Body of pancreas (tissue), 4 donors: Measurements from ENCODE around the gene SLCO1B1. TPM values are rescaled to one million over a fixed set of nuclear protein-coding genes. Genes with fewer than 3 reads are reported as not detected.
"Not testable (repeated sequence)": the region's sequence is repeated elsewhere in the genome, so short reads cannot be mapped to it uniquely, and the experiment has no call there.

Source experiments
- ATAC-seq: fragments of 150-250 bp; one replicate; pipeline ENCODE4 v1.9.1; 2016
- DNase-seq, 4 donors: peaks; one replicate each; pipeline ENCODE4 v3.0.0-alpha.2; 2019
- H3K27ac ChIP-seq, 4 donors: fragments of 200-600 bp; sonication (generic); 1 replicate in 3 of 4; 2 replicates in 1 of 4; pipeline versions ENCODE4 v1.5.1 to v1.6.1; 2016 to 2019; ENCODE audit warnings: mild to moderate bottlenecking in 1 of 4, mixed read lengths in 1 of 4, moderate library complexity in 1 of 4
- H3K27me3 ChIP-seq, 2 donors: fragments of 200-600 bp; sonication (generic); one replicate each; pipeline ENCODE4 v1.6.0; 2016; ENCODE audit warnings: mild to moderate bottlenecking in 1 of 2
- H3K36me3 ChIP-seq, 2 donors: fragments of 200-600 bp; sonication (generic); replicated peaks in 1 of 2; 2 replicates each; pipeline ENCODE4 v1.5.1; 2016; ENCODE audit warnings: low read depth in 2 of 2; ENCODE audit not compliant: insufficient read depth in 1 of 2
- H3K4me1 ChIP-seq: fragments of 200-600 bp; sonication (generic); one replicate; pipeline ENCODE4 v1.6.0; 2016
- H3K4me3 ChIP-seq, 2 donors: fragments of 200-600 bp; sonication (generic); 1 replicate in 1 of 2; 2 replicates in 1 of 2; pipeline ENCODE4 v1.5.1; 2016 to 2019
- H3K9me3 ChIP-seq, 3 donors: fragments of 200-600 bp; sonication (generic); 1 replicate in 2 of 3; 2 replicates in 1 of 3; pipeline ENCODE4 v1.5.1; 2016
- POLR2A ChIP-seq, 3 donors: fragments of 450-650 bp; IDR thresholded peaks; one replicate each; pipeline ENCODE4 v1.6.1; 2016; ENCODE audit warnings: antibody characterized with exemption in 3 of 3, mild to moderate bottlenecking in 2 of 3
- WGBS, 2 donors: methylation state at CpG; one replicate each; pipeline ENCODE4 v1.1.5; 2017; 5-methylcytosine and 5-hydroxymethylcytosine counted together
- intact Hi-C: fragments of 100-400 bp; cut with DNase I; formaldehyde crosslinking; loops from one replicate; pipeline ENCODE4 v1.15.1; 2023
- total RNA-seq, 2 donors: library from RNA; depleted of rRNA; stranded (reverse); fragments of >200 nt; gene quantifications; one replicate each; pipeline ENCODE4 v1.1.0, GENCODE V29; 2016
- TF ChIP-seq, protein P1 (sequence below), 7 experiments: fragments of 450-650 bp in 4 of 7; fragments of 200-600 bp in 3 of 7; sonication (generic) in 3 of 7; IDR thresholded peaks; one replicate each; pipeline ENCODE4 v1.5.1; 2016 to 2019; ENCODE audit warnings: antibody characterized with exemption in 7 of 7

Gene SLCO1B1
- total RNA-seq, 2 donors from 2014 or later: not detected

DNA sequence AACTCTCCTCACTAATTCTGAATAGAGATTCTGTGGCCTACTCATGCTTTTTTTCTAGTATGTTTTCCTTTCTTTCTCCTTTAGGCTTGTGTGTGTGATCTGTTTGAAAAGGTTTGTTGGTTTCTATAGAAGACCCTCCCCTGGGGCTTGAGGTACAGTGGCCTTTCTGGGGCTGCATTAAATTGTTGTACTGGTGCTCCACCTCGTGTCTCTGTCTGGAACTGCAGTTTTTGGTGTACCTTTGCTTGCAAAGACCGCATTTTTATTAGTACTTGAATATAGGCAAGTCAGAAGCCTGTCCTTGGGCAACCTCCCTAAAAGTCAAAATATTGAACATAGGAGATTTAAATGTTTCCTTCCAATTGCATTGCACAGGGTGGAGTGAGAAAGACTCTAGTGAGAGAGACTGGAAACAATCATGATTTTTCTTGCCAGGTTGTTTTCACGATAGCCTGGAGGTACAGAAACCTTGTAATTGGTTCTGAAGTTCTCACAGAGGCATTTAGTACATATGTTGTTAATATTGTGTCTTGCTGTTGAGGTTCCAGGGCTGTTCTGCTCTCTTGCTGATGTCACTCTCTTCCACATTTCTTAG, 39.0 kb downstream of the SLCO1B1 start:
- 35 to 38% methylated on average over 3 of the region's 3 CpGs for whole genome bisulfite sequencing, 2 donors
- TF ChIP-seq, protein P1, sequence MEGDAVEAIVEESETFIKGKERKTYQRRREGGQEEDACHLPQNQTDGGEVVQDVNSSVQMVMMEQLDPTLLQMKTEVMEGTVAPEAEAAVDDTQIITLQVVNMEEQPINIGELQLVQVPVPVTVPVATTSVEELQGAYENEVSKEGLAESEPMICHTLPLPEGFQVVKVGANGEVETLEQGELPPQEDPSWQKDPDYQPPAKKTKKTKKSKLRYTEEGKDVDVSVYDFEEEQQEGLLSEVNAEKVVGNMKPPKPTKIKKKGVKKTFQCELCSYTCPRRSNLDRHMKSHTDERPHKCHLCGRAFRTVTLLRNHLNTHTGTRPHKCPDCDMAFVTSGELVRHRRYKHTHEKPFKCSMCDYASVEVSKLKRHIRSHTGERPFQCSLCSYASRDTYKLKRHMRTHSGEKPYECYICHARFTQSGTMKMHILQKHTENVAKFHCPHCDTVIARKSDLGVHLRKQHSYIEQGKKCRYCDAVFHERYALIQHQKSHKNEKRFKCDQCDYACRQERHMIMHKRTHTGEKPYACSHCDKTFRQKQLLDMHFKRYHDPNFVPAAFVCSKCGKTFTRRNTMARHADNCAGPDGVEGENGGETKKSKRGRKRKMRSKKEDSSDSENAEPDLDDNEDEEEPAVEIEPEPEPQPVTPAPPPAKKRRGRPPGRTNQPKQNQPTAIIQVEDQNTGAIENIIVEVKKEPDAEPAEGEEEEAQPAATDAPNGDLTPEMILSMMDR (IDR thresholded peaks at IDR 0.05): peak; percentile 48 to 72 (median 66)
- TF ChIP-seq POLR2A (IDR thresholded peaks at IDR 0.05): no peak
- Histone ChIP-seq H3K36me3 (no peaks in the 10 kb centered on the region), H3K9me3 (no peaks in the 10 kb centered on the region), H3K4me3 (no peak overlapping the region), H3K27me3 (no peaks in the 10 kb centered on the region), H3K27ac (no peak overlapping the region), H3K4me1 (no peaks in the 10 kb centered on the region)
- ATAC-seq: no peak
- intact Hi-C loops: loop anchor here (10.0 kb wide), 1 partner anchor 225 kb away; no protein-coding TSS in a partner anchor
- peak; percentile 32 to 65 (median 49) for DNase-seq

DNA sequence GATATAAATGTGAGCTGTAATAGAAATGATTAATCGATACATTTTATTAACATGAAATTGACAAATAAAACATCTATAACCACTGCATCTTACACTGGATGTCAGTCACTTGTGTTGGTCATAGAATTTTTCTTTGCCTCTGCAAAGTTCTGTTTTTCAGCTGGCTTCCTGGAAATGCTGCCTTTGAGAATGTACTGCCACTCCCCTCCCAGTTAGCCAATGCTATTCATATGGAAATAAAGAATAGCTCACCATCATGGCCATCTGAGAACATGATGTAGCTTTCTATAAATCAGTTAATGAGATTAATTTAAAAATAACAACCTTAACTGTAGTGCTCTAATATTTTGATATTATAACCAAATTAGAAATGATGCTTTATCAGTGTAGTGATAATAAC, 41.1 kb downstream of the SLCO1B1 start:
- 80 to 91% methylated on average over 1 of the region's 1 CpG for WGBS, 2 donors
- no peak for ATAC-seq
- no peaks in the 10 kb centered on the region for H3K27me3 ChIP-seq
- no peaks in the 10 kb centered on the region for H3K9me3 ChIP-seq
- no peak overlapping the region for H3K4me3 ChIP-seq
- no peak overlapping the region for H3K27ac ChIP-seq
- intact Hi-C loops: no loop called here
- no peaks in the 10 kb centered on the region for H3K36me3 ChIP-seq
- H3K4me1 ChIP-seq: no peaks in the 10 kb centered on the region
- TF ChIP-seq, protein P1 (IDR thresholded peaks at IDR 0.05): no peak
- TF ChIP-seq POLR2A (IDR thresholded peaks at IDR 0.05): no peak
- no peak for DNase-seq

DNA sequence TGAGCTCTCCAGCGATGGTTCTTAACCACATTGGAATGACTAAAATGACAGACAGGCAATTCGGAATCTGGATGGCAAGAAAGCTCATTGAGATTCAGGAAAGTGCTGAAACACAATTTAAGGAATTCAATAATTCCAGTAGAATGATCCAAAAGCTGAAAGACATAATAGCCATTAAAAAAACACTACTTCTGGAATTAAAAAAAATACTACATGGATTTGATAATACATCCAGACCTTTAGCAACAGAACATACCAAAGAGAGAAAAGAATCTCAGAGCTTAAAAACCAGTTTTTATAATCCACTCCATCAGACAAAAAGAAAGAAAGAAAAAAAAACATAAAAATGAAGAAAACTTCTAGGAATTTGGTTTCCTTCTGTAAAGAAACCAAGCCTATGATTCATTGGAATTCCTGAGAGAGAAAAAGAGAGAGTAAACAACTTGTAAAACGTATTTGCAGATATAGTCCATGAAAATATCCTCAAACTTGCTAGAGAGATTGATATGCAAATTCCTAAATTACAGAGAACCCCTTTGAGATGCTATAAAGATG, 52.8 kb downstream of the SLCO1B1 start:
- intact Hi-C loops: no loop called here
- no peaks in the 10 kb centered on the region for H3K27me3 ChIP-seq

DNA sequence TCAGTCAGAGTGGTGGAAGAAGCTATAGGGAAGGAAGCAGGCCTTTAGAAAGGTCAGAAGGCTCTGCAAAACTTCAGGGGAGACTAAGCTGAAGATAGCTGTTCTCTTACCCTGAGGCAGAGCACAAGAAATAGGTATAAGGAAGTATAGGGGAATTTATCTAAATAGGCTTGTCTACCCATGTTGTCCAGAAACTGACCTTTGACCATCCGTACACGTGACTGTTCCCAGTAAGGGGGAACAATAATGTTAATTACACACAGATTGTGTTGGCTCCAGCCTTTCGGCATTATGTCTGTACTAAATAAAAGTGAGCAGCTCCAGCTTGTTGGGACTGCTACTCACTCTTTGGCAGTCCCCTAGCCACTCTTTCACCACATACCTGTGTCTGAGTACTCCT, 59.0 kb downstream of the SLCO1B1 start:
- no peaks in the 10 kb centered on the region for H3K27me3 ChIP-seq
- ATAC-seq (no peak), DNase-seq (no peak)
- 45 to 54% methylated on average over 3 of the region's 3 CpGs for WGBS, 2 donors
- no peaks in the 10 kb centered on the region for H3K9me3 ChIP-seq
- no peaks in the 10 kb centered on the region for H3K36me3 ChIP-seq
- no peak overlapping the region for H3K4me3 ChIP-seq
- intact Hi-C loops: no loop called here
- no peaks in the 10 kb centered on the region for H3K4me1 ChIP-seq
- TF ChIP-seq, protein P1 (IDR thresholded peaks at IDR 0.05): no peak
- TF ChIP-seq POLR2A (IDR thresholded peaks at IDR 0.05): no peak
- no peak overlapping the region for H3K27ac ChIP-seq

More for the DNA sequence above, 52.8 kb downstream of the SLCO1B1 start:
- Histone ChIP-seq H3K27ac (no peak overlapping the region), H3K9me3 (no peaks in the 10 kb centered on the region), H3K4me1 (no peaks in the 10 kb centered on the region), H3K4me3 (no peak overlapping the region), H3K36me3 (no peaks in the 10 kb centered on the region)
- TF ChIP-seq, protein P1 (IDR thresholded peaks at IDR 0.05): no peak
- TF ChIP-seq POLR2A (IDR thresholded peaks at IDR 0.05): no peak
- DNase-seq: no peak
- ATAC-seq: no peak
- 43 to 44% methylated on average over 3 of the region's 3 CpGs for WGBS, 2 donors

DNA sequence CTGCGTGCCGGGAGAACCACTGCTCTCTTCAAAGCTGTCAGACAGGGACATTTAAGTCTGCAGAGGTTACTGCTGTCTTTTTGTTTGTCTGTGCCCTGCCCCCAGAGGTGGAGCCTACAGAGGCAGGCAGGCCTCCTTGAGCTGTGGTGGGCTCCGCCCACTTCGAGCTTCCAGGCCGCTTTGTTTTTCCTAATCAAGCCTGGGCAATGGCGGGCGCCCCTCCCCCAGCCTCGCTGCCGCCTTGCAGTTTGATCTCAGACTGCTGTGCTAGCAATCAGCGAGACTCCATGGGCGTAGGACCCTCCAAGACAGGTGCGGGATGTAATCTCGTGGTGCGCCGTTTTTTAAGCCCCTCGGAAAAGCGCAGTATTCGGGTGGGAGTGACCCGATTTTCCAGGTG, 83.4 kb downstream of the SLCO1B1 start:
- DNase-seq, H3K4me3 ChIP-seq, H3K9me3 ChIP-seq, intact Hi-C loops, H3K4me1 ChIP-seq, ATAC-seq, H3K27ac ChIP-seq, H3K36me3 ChIP-seq, H3K27me3 ChIP-seq: not testable (repeated sequence)
- WGBS, 2 donors: 79 to 80% methylated on average over 13 to 16 of the region's 19 CpGs
